Measurements from ENCODE around the gene TMTC3.

DNA sequence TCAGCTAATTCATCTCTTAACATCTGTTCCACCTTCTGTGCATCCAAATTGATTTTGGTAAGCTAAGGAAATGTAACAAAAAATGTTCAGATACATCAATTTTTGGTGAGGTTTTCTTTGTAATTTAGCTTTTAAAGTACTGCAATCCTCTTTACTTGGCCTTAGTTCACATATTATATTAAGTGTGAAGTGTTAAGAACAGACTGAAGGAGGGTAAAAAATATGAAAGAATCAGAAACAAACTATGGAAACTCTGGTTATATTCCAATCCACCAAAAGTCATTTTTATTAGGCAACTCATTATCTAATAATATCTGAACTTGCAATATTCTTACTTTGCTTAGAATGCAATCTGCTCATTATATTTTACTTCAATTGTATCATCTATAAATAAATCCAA lies 49.3 kb upstream of the TMTC3 start:
- TF ChIP-seq, protein P1, sequence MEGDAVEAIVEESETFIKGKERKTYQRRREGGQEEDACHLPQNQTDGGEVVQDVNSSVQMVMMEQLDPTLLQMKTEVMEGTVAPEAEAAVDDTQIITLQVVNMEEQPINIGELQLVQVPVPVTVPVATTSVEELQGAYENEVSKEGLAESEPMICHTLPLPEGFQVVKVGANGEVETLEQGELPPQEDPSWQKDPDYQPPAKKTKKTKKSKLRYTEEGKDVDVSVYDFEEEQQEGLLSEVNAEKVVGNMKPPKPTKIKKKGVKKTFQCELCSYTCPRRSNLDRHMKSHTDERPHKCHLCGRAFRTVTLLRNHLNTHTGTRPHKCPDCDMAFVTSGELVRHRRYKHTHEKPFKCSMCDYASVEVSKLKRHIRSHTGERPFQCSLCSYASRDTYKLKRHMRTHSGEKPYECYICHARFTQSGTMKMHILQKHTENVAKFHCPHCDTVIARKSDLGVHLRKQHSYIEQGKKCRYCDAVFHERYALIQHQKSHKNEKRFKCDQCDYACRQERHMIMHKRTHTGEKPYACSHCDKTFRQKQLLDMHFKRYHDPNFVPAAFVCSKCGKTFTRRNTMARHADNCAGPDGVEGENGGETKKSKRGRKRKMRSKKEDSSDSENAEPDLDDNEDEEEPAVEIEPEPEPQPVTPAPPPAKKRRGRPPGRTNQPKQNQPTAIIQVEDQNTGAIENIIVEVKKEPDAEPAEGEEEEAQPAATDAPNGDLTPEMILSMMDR (IDR thresholded peaks at IDR 0.05) = no peak
- TF ChIP-seq POLR2A (IDR thresholded peaks at IDR 0.05) = no peak
